AG08395 (cell line): ENCODE results near the gene MMP7.

ENCODE experiments used
- DNase-seq: peaks from one replicate; pipeline ENCODE4 v3.0.0; 2012; ENCODE audit warnings: mixed read lengths, low spot score

Gene MMP7

DNA sequence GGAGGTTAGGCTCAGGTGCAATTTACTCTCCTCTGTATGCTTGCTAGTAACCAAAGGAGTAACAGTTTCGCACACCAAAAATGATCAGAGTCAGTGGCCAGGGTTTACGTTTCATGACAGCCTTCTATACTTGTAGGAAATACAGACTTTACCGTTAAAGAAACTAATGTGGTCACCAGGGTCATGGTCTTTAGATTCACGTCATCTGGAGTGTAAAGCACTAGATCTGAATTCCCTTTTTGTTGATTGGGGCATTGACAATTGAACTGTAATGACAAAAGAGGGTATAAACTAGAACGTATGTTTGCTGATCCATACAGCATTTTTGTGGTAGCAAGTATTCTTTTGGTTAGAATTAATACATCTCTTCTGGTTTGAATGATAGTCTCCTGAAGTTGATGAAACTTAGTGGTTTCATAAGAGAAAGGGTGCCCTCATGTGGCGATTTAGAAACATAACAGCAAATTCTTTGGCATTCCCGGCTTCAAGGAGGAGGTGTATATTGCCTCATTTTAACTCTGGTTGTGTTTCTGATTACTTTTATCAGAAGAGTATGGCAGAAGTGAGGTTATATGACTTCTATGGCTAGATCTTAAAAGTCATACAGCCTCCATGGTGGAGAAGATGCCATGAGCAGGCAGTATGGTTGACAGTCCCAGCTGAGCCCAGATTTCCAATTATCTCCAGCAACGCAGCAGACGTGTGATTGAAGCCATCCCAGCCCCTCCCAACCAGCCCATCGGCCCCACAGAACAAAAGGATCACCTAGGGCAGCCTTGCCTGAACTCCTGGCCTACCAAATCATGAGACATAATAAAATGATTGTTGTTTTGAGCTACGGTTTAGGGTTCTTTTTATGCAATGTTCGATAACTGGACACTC lies 35.1 kb downstream of the MMP7 start:
- peak; percentile 71 for DNase-seq

DNA sequence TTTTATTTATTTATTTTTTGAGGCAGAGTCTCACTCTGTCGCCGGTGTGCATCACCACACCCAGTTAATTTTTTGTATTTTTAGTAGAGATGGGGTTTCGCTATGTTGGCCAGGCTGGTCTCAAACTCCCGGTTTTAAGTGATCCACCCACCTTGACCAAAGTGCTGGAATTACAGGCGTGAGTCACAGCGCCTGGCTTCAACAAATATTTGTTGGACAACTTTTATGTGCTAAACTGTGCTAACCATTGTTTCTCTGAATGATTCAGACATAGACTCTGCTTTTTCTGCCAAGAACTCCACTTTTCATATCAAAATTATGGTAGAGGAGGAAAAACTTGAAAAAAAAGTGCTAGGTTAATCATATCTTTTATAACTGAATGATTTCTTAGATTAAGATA lies 36.3 kb downstream of the MMP7 start:
- DNase-seq: peak; percentile 17

DNA sequence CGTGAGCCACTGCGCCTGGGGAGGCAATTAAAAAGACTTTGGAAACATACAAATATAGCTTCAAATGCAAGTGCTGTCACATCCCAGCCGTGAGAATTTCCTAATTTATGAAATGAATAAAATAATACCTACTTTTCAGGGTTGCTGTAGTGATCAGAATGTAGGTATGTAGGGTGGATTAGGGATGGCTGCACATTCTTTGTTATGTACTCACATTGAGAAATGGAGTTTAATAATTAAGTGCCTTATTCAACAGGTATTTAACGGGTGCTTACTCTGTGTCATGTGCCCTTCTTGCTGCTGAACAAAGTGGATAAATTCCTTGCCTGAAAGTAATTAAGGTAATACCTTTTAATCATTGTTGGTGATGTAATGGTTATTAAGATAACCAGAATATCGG lies 37.0 kb downstream of the MMP7 start:
- no peak for DNase-seq

DNA sequence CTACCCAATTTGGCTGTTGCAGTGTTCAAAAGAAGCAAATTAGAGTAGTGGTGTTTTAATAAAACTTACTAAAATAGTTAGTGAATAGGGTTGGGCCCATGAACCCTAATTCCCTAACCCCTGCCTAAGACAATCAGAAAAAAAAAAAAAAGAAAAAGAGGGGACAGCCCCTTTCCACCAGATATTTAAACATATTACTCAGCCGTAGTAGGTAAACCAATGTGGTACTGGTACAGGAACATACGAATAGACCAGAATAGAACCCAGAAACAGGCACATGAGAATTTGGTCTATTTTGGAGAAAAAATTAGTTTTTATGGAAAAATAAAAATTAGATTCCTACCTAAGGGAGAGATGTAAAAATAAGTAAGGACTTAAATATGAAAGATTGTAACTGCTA lies 38.6 kb downstream of the MMP7 start:
- no peak for DNase-seq

DNA sequence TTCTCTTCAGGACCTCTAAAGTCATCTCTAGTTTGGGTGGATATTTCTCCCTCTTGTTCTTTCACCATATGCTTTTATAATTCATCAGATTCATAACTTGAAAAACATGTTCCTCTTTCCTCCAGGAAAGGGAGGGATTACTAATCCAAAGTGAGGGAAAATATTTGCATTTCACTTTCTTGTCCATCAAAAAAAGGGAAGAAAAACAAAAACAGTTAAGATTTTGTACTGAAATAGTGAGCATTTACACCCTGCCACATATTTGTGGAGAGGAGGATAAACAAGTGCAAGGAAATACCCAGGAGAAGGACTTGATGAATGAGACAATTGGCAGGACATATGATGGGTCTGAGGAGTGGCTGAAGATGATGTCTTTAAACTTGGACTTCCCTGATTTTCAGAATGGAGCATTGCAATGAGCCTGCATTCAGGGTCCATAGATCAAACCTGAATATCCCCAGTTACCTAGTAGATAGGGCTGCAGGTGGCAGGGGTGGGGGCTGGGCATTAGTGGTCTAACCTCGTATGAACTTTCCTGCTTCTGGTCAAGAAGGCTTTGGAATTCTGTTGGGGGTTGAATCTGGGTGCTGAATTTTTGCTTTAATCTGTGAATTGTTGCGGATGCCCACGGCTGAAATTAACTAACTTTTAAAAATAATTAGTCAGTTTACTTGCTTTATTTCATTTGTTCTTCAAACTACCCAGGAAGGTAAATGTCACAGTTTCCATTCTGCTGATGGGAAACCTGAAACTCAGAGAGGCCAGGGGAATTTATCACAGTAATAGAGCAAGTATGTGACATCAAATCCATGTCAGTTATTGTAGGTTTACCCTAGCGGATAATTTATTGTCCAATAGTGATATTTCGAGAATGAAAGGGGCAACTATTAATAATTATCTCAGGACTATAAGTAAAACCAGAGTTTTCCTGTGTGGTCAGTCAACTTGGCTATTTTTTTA lies 41.1 kb downstream of the MMP7 start:
- DNase-seq: no peak

DNA sequence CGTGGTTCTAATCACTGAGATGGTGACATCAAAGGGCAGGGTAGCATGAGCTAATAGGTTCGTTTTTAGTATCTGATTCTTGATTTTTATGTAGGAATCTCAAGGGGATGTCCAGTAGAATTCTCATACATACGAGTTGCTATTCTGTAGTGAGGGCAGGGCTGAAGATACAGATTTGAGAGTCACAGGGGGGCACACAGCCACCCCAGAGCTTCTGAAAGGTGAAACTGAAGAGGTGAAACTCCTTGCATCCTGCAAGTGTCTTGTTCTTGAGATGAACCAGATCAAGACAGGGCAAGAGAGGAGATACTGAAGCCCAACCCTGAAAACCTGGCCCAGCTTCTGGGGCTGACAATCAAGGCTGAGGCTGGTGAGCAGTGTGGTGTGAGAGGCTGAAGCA lies 42.3 kb downstream of the MMP7 start:
- DNase-seq: no peak

DNA sequence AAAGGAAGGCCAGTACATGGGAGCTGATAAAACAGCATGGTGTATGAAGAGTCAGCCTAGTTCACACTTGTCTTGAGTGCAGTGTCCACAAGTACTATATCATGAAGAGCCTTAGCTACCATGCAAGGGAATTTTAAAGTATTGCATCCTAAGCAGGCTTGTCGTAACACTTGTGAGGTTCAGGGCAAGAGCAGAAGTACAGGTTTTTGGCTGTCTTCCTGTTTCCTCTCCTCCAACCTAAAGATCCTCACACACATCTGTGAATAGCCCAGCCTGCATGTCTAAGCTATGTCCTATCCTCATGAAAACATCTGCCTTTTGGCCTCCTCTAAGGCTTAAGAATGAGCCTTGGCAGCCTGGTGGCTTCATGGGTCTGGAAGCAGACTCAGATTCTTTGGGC lies 43.3 kb downstream of the MMP7 start:
- DNase-seq: no peak

DNA sequence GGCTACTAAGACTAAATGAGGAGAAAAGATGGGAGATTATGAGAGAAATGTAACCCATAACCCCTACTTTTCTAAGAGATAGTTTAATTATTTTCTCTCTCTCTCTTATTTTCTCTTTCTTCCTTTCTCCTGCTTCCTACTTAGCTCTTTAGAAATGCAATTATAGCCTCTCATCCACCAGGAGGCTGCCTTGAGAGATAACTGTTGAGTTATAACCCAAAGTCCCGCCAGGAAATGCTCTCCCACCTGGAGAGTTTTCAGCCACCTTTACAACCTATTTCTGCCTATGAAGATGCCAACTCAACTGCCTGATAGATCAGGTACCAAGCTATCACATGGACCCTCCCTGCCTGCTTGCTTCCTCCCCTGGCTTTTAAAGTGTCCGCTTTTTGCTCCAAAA lies 44.0 kb downstream of the MMP7 start:
- DNase-seq: no peak

DNA sequence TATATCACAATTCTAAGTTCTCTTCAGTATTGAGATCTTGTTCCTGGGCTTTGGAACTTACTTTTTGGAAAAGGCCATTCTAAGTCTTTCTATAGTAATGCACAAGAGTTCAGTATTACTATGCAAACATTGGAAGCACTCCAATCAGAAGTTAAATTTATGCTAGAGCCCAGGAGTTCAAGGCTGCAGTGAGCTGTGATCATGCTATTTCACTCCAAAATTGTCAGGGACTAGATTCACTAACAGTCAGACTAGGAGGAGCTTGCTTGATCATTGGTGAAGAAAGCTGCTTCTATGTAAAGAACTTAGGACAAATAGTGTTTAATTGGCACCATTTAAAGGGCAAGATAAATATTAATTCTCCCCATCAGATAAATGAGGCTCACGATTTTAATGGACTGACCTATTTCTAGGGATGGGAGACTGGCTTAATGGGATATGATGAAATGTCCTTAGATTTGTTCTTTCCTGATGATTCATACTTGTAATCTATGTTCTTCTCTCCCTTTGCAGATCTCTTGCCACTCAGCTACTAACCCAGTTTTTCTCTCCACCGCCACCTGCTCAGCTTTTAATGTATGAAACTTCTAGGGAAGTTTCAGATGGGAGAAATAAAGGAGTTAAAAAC lies 45.3 kb downstream of the MMP7 start:
- no peak for DNase-seq

DNA sequence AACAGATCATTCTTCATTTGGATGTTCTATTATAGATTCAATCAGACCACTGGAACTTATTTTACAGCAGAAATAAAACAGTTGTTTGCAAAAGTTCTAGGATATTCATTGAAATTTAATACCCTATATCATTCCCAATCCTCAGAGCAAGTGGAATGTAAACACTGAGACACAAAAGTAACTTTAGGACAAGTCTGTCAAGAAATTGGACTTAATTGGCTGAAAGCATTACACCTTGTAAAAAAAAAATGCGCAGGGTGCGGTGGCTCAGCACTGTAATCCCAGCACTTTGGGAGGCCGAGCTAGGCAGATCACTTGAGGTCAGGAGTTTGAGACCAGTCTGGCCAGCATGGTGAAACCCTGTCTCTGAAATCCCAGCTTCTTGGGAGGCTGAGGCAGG lies 48.1 kb downstream of the MMP7 start:
- DNase-seq: no peak

DNA sequence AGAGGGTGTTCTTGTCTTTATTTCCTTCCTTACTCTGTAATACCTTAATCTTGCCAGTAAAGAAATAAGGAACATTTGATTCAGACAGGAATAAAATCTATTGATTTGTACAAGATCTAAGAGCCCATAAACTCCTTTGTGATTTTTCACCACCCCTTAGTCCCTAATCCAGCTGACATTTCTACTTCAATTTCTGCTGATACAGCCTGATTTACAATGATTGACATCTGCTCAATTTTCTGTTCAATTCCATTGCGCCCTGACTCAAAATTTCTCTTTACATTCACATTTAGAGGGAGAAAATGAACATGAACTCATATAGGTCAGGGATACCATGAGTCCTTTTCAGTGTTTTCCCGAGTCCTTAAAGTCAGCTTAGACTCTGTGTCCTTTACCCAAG lies 50.8 kb downstream of the MMP7 start:
- DNase-seq: no peak

DNA sequence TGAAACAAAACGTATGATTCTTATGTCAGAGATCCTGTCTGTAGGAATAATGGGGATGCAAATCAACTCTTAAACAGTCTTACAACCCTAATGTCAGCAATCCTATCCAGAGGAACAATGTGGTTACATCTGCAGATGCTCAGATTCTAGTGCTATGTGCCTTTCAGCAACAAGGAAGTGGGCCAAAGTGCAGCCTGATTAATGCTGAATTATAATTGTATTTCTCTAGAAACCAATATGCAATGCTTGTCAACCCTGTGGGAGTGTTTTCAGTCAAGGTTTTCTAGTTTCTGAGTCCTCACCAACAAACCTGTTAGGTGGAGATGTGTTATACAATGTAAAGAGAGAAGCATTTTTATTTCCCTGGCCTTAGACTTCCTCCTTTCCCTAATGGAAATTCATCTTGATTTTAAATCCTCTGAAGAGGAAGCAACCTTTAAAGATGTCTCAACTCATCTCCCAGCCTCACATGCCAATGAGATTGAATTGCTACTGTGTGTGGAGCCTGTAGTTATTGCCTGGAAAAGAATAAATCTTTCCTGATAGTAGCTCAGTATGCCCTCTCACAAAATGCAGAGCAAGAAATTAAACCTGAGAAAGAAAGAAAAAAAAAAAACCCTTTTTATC lies 51.8 kb downstream of the MMP7 start:
- no peak for DNase-seq

DNA sequence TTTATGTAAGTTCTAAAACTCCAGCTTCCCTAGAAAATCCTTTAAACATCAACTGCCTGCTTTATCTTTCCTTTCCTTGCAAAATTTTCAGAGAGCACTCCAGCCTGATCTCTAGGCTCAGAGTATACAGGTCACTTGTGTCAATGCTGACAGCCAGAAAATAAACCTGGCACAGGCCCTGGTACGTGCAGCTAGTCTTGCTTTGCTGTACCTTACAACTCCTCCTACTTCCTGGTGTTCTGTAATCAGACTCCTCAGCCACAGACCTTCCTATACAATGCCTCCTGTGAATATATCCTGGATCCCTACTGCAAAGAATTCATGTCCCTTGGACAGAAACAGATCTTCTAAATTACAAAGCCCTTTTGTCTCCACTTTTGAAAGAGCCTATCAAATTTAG lies 53.7 kb downstream of the MMP7 start:
- DNase-seq: no peak

DNA sequence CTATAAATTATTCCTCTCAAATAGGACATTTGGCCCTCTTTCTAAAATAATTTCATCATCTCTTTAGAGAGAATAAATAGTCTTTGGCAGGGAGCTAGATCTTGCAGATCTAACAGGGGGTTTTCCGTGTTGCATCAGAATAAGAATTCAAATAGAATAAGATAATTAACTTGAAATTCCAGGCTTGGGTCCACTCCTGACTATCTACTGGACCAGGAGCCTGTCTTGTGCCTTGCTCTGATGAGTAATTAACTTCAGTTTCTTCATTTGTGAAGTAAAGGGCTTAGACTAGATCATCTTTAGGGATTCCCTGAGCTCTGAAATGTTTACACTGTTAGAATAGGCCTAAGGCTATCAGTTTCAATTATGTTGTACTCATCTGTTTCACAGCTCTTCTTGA lies 54.5 kb downstream of the MMP7 start:
- DNase-seq: no peak

DNA sequence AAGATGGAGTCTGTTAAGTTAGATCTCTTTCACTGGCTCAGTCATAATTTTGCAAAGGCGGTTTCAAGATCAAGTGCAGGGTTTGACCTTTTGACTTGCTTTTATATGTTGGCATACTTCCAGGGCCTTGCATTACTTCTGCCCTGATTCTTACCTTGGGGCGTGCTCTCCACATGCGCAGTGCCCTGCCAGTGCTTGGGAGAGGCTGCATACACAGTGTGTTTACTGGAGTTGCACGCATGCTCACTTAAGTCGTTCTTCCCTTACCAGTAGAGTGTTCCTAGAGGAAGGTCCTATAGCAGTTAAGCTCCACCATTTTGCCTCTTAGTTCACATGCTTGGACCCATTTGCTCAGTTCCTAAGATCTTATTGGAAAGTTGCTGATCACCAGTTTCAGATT lies 57.0 kb downstream of the MMP7 start:
- DNase-seq: no peak

DNA sequence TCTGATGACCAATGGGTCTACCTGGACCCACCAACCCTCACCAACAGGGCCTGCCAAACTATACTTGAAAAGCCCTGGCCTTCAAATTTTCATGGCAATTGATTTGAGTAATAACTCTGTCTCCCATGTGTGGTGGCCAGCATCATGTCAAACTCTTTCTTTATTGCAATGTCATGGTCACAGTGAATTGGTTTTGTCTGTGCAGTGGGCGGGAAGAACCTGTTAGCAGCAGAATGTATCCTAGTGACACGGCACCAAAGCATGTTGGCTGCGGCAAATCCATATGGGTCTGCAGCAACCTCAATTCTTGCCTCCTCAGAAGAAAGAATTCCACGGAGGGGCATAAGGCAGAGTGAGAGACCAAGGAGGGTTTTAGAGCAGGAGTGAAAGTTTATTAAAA lies 58.4 kb downstream of the MMP7 start:
- no peak for DNase-seq

DNA sequence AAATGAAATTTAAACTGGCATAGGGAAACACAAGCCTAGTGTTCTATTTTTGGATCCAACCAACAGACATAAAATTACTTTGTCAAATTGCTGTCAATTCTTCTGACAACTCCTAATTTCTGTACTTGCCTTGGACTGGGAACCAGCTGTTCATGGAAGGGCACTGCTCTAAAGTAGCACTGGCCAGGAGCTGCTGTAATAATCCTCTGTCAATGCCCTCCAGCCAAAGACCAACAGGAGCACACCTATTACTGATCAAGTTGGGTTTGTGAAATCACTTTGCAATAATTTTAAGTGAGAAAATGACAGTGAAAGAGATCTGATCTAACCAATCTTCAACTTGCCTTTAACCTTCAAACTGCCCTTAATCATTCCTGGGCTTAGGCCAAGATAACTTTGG lies 59.1 kb downstream of the MMP7 start:
- no peak for DNase-seq
